Rectal smooth muscle tissue (tissue), 1 donor: ENCODE data around the gene SIPA1.

Experiments used
- H3K27ac ChIP-seq: one replicate; pipeline ENCODE4 v1.7.0; 2013; ENCODE audit warnings: low read depth, low read length, inconsistent platforms
- H3K27me3 ChIP-seq: one replicate; pipeline ENCODE4 v1.7.0; 2013; ENCODE audit warnings: low read length; ENCODE audit not compliant: control insufficient read depth, insufficient read depth
- H3K36me3 ChIP-seq: one replicate; pipeline ENCODE4 v1.7.0; 2013; ENCODE audit warnings: low read length; ENCODE audit not compliant: control insufficient read depth, insufficient read depth
- H3K4me1 ChIP-seq: one replicate; pipeline ENCODE4 v1.7.0; 2013; ENCODE audit warnings: low read length; ENCODE audit not compliant: control insufficient read depth, insufficient read depth
- H3K4me3 ChIP-seq: one replicate; pipeline ENCODE4 v1.7.0; 2013; ENCODE audit warnings: low read length
- H3K9ac ChIP-seq: one replicate; pipeline ENCODE4 v1.7.0; 2013; ENCODE audit warnings: low read length

SIPA1 gene

DNA sequence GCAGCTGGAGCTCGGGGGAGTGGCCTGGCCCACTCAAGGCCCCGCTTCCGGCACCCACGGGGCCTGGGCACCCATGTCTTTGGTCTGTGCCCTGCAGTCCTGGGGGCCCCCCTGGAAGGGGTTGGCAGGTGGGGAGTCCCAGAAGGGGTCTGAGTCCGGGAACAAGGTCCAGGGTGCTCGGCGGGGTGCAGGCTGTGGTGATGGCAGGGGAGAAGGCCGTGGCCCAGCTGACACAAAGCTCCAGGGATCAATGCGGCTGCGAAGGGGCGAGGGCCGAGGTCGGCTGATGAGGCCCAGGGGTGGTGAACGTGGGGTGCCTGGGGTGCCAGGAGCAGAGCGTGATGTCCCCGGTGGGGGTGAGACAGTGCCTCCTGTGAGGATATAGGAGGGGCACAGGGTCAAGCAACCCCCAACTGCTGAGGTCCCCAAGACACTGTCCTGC, 39.6 kb upstream of the SIPA1 start:
- Histone ChIP-seq H3K4me3 (no peak overlapping the region), H3K27ac (no peak overlapping the region), H3K4me1 (peaks cover 5% of the 10 kb centered on the region), H3K27me3 (no peaks in the 10 kb centered on the region), H3K36me3 (peaks cover 18% of the 10 kb centered on the region), H3K9ac (no peak overlapping the region)

GRCh38 chr11:65599216-65599954, 38.5 kb upstream of the SIPA1 start:
- peaks cover 25% of the 10 kb centered on the region for H3K36me3 ChIP-seq
- no peaks in the 10 kb centered on the region for H3K27me3 ChIP-seq
- no peak overlapping the region for H3K4me3 ChIP-seq
- H3K9ac ChIP-seq = no peak overlapping the region
- H3K4me1 ChIP-seq = no peaks in the 10 kb centered on the region
- no peak overlapping the region for H3K27ac ChIP-seq

- Histone ChIP-seq H3K9ac (no peak overlapping the region), H3K36me3 (peaks cover 30% of the 10 kb centered on the region), H3K27me3 (no peaks in the 10 kb centered on the region), H3K4me3 (no peak overlapping the region), H3K4me1 (no peaks in the 10 kb centered on the region), H3K27ac (no peak overlapping the region)
Measured at GRCh38 chr11:65599955-65600246, 38.0 kb upstream of the SIPA1 start.

DNA sequence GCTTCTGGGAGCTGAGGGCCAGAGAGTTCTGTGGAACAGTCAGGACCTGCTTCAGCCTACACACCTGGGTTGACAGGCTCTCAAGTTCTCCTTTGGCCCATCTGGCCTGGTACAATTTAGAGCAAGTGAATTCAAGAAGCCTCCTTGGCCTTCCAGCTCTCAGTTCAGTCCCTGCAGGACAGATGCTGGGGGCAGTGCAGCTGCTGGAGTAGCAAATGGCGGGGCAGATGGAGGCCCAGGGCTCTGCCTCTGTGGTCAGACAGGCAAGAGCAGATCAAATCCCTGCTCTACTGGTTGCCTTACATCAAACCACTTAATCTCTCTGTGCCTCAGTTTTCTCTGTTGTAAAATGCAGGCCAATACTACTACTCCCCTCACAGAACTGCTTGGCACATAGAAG, 33.6 kb upstream of the SIPA1 start:
- Histone ChIP-seq H3K27me3 (no peaks in the 10 kb centered on the region), H3K9ac (no peak overlapping the region)

DNA sequence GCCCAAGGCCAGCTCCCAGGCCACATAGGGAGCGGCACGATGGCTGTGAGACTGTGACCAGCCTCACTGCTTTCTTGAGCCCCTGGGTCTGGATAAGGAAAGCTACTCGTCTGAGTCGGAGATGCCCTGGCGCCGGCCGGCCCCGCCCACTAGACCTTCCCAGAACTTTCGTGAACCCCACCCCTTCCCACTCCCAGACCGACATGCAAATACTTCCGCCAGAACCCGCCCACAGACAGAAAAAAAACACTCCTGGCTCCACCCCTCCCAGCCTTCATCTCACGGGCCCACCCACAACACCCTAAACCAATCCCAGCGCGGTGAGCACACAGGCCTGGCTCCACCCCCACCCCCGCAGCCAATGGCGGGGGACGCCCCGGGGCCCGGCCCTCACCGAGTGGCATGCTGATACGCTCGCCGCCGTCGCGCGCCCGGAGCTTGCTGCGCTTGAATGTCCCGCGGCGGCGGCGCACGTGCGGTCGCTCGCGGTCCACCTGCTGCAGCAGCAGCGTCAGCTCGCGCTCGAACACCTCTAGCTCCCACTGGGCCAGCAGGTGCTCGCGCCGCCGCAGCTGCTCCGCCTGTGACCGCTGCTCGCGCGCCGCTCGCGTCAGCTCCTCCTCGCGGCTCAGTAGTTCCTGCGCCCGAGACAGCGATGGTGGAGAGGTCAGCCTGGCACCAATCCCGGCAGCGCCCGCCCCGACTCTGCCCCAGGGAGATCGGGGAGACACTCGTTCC, 30.9 kb upstream of the SIPA1 start:
- Histone ChIP-seq H3K4me1 (peaks cover 6% of the 10 kb centered on the region), H3K27ac (peak overlapping the region; percentile 70), H3K4me3 (peak overlapping the region; percentile 51), H3K27me3 (no peaks in the 10 kb centered on the region), H3K9ac (no peak overlapping the region), H3K36me3 (peaks cover 29% of the 10 kb centered on the region)

More for the DNA sequence above, 33.6 kb upstream of the SIPA1 start:
- H3K36me3 ChIP-seq = peaks cover 29% of the 10 kb centered on the region
- no peak overlapping the region for H3K4me3 ChIP-seq
- H3K27ac ChIP-seq = no peak overlapping the region
- H3K4me1 ChIP-seq = peaks cover 6% of the 10 kb centered on the region

DNA sequence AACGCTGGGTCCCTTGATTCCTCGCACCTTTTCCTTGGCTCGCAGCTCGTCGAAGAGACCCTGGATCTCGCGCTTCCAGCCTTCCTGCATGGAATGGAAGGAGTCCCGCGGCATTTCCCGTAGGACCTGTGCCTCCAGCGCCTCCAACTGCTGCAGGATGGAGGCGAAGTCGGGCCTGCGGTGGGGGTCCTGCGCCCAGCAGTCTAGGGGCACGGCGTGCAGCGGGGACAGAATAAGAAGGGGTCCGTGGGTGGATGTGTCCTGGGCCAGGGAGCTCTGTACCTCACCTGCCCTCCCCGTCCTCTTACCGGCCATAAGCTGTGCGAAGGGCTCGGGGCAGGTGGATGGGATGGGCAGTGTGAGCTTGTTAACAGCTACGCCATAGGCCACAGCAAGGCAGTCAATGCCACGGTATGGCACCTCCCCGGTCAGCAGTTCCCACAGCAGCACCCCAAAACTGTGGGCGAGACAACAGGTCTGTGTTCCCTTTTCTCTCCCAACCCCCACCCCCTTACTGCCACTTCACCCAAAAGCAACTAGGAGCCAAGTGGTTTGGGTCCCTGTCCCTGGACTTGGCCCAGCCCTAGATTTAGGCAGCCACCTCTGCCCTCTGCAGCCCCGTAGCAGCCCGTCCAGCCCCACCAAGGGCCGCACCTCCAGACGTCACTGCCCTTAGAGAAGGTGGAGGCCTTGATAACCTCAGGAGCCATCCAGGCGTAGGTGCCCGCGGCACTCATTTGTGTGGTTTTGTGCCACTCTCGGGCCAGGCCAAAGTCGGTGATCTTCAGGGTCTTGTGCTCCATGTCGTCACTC, 30.1 kb upstream of the SIPA1 start:
- peaks cover 34% of the 10 kb centered on the region for H3K36me3 ChIP-seq
- H3K27me3 ChIP-seq = no peaks in the 10 kb centered on the region
- H3K4me1 ChIP-seq = peaks cover 12% of the 10 kb centered on the region
- no peak overlapping the region for H3K9ac ChIP-seq
- H3K27ac ChIP-seq = peak overlapping the region; percentile 44
- peak overlapping the region; percentile 51 for H3K4me3 ChIP-seq

GRCh38 chr11:65609229-65609628, 28.7 kb upstream of the SIPA1 start:
- H3K36me3 ChIP-seq = peaks cover 28% of the 10 kb centered on the region
- peaks cover 12% of the 10 kb centered on the region for H3K4me1 ChIP-seq
- H3K27me3 ChIP-seq = no peaks in the 10 kb centered on the region
- no peak overlapping the region for H3K27ac ChIP-seq
- no peak overlapping the region for H3K4me3 ChIP-seq
- H3K9ac ChIP-seq = no peak overlapping the region

DNA sequence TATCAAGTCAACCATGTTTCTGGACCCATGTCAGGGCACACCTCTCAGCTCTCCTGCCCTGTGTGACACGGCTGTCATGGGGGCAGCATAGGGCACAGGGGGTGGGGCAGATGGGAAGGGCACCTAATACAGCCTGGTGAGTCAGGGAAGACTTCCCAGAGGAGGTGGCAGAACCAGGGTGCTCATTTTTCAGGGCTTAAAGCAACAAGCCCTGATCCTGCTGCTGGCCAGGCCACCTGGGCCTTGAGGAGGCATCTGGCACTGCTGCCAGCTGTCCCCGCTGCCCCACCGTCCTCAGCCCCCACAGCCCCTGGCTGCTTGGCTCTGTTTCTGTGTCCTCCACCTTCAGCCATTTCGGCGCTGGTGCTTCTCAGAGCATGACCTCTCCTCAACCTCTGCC, 28.2 kb upstream of the SIPA1 start:
- H3K9ac ChIP-seq = no peak overlapping the region
- H3K4me1 ChIP-seq = peaks cover 12% of the 10 kb centered on the region

DNA sequence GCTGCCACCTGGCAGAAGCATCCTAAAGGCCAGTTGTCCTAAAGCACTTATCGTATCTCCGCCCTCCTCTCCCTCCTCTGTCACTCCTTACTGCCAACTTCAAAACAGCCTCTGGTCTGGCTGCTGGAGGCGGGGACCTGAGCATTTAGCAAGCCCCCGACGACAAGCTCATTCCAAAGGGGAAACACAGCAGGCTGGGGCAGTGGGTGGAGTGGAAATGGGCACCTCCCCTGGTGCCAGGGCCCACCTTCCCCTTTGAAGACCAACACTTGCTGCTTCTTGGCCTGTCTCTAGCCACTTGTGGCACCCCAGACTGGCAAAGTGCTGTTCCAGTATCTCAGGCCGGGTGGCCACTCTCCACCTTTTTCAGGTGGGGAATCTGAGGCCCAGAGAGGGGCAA, 27.5 kb upstream of the SIPA1 start:
- Histone ChIP-seq H3K4me1 (peaks cover 12% of the 10 kb centered on the region), H3K9ac (no peak overlapping the region)

More for the DNA sequence above, 28.2 kb upstream of the SIPA1 start:
- H3K27ac ChIP-seq = no peak overlapping the region
- H3K36me3 ChIP-seq = peaks cover 24% of the 10 kb centered on the region
- no peak overlapping the region for H3K4me3 ChIP-seq
- no peaks in the 10 kb centered on the region for H3K27me3 ChIP-seq

DNA sequence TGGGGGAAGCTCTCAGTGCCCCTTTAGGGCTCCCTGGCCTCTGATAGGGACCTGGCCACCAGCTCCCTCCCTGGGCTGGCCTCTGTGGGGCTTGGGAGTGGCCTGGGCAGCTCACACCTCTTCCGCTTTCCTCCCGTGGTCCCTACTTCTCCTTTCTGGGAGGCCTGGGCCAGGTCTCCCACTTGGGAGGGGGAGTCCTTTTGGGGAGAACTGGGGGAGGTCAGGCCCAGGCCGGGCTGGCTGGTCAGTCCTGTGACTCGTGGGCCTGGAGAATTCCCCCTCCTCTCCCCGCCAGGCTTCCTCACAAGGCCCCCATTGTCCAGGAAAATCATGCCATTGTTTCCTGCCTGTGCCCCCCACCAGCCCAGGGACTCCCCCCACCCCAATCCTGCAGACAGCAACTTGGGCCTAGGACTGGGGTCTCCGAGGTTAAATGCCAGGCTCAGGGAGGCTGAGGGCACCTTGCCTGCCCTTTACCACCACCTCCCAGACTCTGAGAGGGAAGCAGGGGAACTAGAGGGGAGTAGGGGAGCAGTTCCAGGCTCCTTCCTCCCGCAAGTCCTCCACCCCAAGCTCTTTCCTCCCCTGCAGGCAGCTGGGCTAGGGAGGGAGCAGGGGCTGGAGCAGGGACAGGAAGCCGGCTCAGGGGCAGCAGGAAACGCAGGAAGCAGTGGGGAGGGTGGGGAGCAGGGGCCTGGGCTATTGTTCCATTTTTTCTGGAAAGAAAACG, 26.7 kb upstream of the SIPA1 start:
- peak overlapping the region; percentile 5 for H3K4me3 ChIP-seq
- H3K27me3 ChIP-seq = no peaks in the 10 kb centered on the region
- peak overlapping the region; percentile 55 for H3K27ac ChIP-seq
- peaks cover 12% of the 10 kb centered on the region for H3K4me1 ChIP-seq
- H3K9ac ChIP-seq = no peak overlapping the region
- peaks cover 13% of the 10 kb centered on the region for H3K36me3 ChIP-seq

More for the DNA sequence above, 27.5 kb upstream of the SIPA1 start:
- peaks cover 17% of the 10 kb centered on the region for H3K36me3 ChIP-seq
- H3K27me3 ChIP-seq = no peaks in the 10 kb centered on the region
- H3K27ac ChIP-seq = no peak overlapping the region
- H3K4me3 ChIP-seq = peak overlapping the region; percentile 5

- peak overlapping the region; percentile 21 for H3K27ac ChIP-seq
- H3K27me3 ChIP-seq = no peaks in the 10 kb centered on the region
- H3K4me3 ChIP-seq = peak overlapping the region; percentile 96
- H3K4me1 ChIP-seq = peaks cover 20% of the 10 kb centered on the region
- peaks cover 13% of the 10 kb centered on the region for H3K36me3 ChIP-seq
- no peak overlapping the region for H3K9ac ChIP-seq
Measured at GRCh38 chr11:65611758-65612603, 25.9 kb upstream of the SIPA1 start.
